PFSK-1 (cell line): ENCODE data around the gene ATF7.

ENCODE experiments used
- FOXP2 ChIP-seq: optimal IDR thresholded peaks from 2 replicates; pipeline ENCODE3; 2011; ENCODE audit warnings: borderline replicate concordance, control low read depth, inconsistent platforms; ENCODE audit not compliant: insufficient read depth; ENCODE audit errors: extremely low read length, extremely low read depth
- POLR2AphosphoS5 ChIP-seq: IDR thresholded peaks from 2 replicates; pipeline ENCODE4 v1.6.1; 2012; ENCODE audit warnings: low read depth, mild to moderate bottlenecking, control low read depth, low read length, moderate library complexity
- SIN3A ChIP-seq: IDR thresholded peaks from 2 replicates; pipeline ENCODE4 v1.6.1; 2012; ENCODE audit warnings: mild to moderate bottlenecking, low read length, moderate library complexity, borderline replicate concordance; ENCODE audit not compliant: insufficient read depth
- TAF1 ChIP-seq: IDR thresholded peaks from 2 replicates; pipeline ENCODE4 v1.6.1; 2012; ENCODE audit warnings: low read length, control low read depth, borderline replicate concordance; ENCODE audit not compliant: insufficient read depth
- TF ChIP-seq, protein P1 (sequence below), 2 experiments: IDR thresholded peaks; 2 replicates each; pipeline versions ENCODE4 v1.6.1 to v1.8.0; 2011 to 2012; ENCODE audit warnings: low read depth in 2 of 2, low read length in 2 of 2, control low read depth in 1 of 2, inconsistent platforms in 1 of 2, mild to moderate bottlenecking in 1 of 2, moderate library complexity in 1 of 2; ENCODE audit not compliant: insufficient read depth in 1 of 2

The ATF7 gene

GRCh38 chr12:53617700-53618099, 8.5 kb downstream of the ATF7 start:
- TF ChIP-seq FOXP2 (no peak), POLR2AphosphoS5 (no peak), TAF1 (no peak), SIN3A (no peak)
- TF ChIP-seq, protein P1, sequence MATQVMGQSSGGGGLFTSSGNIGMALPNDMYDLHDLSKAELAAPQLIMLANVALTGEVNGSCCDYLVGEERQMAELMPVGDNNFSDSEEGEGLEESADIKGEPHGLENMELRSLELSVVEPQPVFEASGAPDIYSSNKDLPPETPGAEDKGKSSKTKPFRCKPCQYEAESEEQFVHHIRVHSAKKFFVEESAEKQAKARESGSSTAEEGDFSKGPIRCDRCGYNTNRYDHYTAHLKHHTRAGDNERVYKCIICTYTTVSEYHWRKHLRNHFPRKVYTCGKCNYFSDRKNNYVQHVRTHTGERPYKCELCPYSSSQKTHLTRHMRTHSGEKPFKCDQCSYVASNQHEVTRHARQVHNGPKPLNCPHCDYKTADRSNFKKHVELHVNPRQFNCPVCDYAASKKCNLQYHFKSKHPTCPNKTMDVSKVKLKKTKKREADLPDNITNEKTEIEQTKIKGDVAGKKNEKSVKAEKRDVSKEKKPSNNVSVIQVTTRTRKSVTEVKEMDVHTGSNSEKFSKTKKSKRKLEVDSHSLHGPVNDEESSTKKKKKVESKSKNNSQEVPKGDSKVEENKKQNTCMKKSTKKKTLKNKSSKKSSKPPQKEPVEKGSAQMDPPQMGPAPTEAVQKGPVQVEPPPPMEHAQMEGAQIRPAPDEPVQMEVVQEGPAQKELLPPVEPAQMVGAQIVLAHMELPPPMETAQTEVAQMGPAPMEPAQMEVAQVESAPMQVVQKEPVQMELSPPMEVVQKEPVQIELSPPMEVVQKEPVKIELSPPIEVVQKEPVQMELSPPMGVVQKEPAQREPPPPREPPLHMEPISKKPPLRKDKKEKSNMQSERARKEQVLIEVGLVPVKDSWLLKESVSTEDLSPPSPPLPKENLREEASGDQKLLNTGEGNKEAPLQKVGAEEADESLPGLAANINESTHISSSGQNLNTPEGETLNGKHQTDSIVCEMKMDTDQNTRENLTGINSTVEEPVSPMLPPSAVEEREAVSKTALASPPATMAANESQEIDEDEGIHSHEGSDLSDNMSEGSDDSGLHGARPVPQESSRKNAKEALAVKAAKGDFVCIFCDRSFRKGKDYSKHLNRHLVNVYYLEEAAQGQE (IDR thresholded peaks at IDR 0.05; ENCODE audit: insufficient read depth in 1 of 2, low read depth in 2 of 2, low read length in 2 of 2): no peak

- TF ChIP-seq TAF1: no peak
- no peak for TF ChIP-seq FOXP2
- no peak for TF ChIP-seq SIN3A
- no peak for TF ChIP-seq POLR2AphosphoS5
- TF ChIP-seq, protein P1 (IDR thresholded peaks at IDR 0.05; ENCODE audit: insufficient read depth in 1 of 2, low read depth in 2 of 2, low read length in 2 of 2): no peak
These were observed 9.2 kb downstream of the ATF7 start for GRCh38 chr12:53616950-53617349.

GRCh38 chr12:53613821-53614220, 12.4 kb downstream of the ATF7 start:
- TF ChIP-seq TAF1 (no peak), SIN3A (no peak), FOXP2 (no peak), POLR2AphosphoS5 (no peak)
- TF ChIP-seq, protein P1 (IDR thresholded peaks at IDR 0.05; ENCODE audit: insufficient read depth in 1 of 2, low read depth in 2 of 2, low read length in 2 of 2): no peak

DNA sequence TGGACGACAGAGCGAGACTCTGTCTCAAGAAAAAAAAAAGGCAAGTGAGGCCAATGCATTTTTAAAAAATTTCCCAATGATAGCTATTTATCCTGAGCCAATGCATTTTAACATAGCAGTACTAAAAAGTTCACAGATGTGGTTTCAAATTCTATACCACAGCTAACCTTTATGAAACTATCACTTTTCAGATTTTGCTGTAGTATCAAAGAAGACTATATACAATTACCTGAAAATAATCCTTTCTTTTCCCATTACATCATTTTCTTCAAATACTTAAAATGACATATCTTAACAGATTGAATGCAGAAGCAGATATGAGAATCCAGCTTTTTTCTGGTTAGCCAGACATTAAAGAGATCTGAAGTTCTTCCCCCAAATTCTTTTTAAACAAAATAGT, 13.2 kb downstream of the ATF7 start:
- TF ChIP-seq FOXP2: no peak

DNA sequence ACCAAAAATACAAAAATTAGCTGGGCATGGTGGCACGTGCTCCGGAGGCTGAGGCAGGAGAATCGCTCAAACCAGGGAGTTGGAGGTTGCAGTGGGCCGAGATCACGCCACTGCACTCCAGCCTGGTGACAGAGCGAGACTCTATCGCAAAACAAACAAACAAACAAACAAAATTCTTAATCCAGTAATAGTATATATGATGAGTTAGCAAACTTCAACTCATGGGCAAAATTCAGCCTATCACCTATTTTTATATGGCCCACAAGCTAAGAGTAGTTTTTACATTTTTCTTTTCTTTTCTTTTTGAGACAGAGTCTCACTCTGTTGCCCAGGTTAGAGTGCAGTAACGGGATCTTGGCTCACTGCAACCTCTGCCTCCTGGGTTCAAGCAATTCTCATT, 14.9 kb downstream of the ATF7 start:
- TF ChIP-seq, protein P1 (IDR thresholded peaks at IDR 0.05; ENCODE audit: insufficient read depth in 1 of 2, low read depth in 2 of 2, low read length in 2 of 2): no peak
- TF ChIP-seq FOXP2 (no peak), POLR2AphosphoS5 (no peak), SIN3A (no peak), TAF1 (no peak)
